ENCODE measurements around the gene HJV. TPM values are rescaled to one million over a fixed set of nuclear protein-coding genes. Genes with fewer than 3 reads are reported as not detected.
A peak's percentile ranks its signal among the peaks of the same experiment; 100 is the strongest.

HJV gene
- total RNA-seq, 1 experiment from 2014 or later, result not detected

GRCh38 chr1:145980457-145980994 lies 41.0 kb downstream of the HJV start (continued):
- TF ChIP-seq ELF1 (IDR thresholded peaks at IDR 0.05; ENCODE audit: borderline replicate concordance, low read depth) (no peak), POLR2A (IDR thresholded peaks at IDR 0.05; ENCODE audit: borderline replicate concordance, extremely low read depth, insufficient read depth, insufficient read length) (no peak), JUND (IDR thresholded peaks at IDR 0.05) (no peak), EZH2 (IDR thresholded peaks at IDR 0.05) (no peak), RAD21 (IDR thresholded peaks at IDR 0.05; ENCODE audit: low read depth) (no peak), SRF (IDR thresholded peaks at IDR 0.05; ENCODE audit: low read depth) (no peak), FOSL1 (IDR thresholded peaks at IDR 0.05; ENCODE audit: low read depth) (no peak)
- TF ChIP-seq, protein P1, sequence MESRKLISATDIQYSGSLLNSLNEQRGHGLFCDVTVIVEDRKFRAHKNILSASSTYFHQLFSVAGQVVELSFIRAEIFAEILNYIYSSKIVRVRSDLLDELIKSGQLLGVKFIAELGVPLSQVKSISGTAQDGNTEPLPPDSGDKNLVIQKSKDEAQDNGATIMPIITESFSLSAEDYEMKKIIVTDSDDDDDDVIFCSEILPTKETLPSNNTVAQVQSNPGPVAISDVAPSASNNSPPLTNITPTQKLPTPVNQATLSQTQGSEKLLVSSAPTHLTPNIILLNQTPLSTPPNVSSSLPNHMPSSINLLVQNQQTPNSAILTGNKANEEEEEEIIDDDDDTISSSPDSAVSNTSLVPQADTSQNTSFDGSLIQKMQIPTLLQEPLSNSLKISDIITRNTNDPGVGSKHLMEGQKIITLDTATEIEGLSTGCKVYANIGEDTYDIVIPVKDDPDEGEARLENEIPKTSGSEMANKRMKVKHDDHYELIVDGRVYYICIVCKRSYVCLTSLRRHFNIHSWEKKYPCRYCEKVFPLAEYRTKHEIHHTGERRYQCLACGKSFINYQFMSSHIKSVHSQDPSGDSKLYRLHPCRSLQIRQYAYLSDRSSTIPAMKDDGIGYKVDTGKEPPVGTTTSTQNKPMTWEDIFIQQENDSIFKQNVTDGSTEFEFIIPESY (IDR thresholded peaks at IDR 0.05; ENCODE audit: extremely low read depth, insufficient replicate concordance, low read length), result no peak

DNA sequence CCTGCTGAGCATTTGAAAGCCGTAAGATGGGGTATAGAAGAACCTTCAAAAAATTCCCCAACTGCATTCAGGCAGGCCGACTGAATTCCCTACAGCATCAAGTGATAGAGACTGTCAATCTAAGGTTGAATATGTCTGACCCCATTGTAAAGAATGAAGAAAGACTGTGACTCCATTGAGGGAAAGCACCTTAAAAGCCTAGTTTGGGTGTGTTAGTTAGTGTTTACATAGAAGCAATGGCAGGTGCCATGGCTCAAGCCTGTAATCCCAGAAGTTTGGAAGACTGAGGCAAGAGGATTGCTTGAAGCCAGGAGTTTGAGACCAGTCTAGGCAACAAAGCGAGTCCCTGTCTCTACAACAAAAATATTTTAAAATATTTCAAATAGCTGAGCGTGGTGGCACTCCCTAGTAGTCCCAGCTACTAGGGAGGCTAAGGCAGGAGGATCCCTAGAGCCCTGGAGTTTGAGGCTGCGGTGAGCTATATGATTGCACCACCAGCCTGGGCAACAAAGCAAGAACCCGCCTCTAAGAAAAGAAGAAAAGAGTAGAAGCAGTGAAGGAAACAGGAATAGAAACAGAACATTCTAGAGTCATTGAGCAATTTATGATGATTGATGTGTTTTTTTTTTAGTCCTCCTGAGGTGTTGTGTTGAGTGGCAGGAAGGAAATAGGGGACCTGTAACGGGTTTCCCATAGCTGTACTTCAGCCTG lies 41.6 kb downstream of the HJV start:
- Histone ChIP-seq H3K36me3 (ENCODE audit: control insufficient read depth in 1 of 2, insufficient read depth in 2 of 2, low read length in 2 of 2) (no peaks in the 10 kb centered on the region), H3K4me1 (ENCODE audit: control insufficient read depth in 1 of 2, insufficient read depth in 2 of 2, low read length in 2 of 2) (peaks cover 30 to 51% of the 10 kb centered on the region in 2 experiments), H2AFZ (ENCODE audit: low read depth, low read length, poor library complexity, severe bottlenecking) (no peak overlapping the region), H3K9ac (ENCODE audit: low read length) (peak overlapping the region; percentile 56), H3K9me2 (ENCODE audit: insufficient read depth) (no peaks in the 10 kb centered on the region), H3K27me3 (ENCODE audit: insufficient read depth, low read length) (no peaks in the 10 kb centered on the region), H3K4me3 (replicated peaks in 1 of 2; ENCODE audit: low read depth in 1 of 2, low read length in 2 of 2) (0 out of 4 replicates have a peak overlapping the region, but pooled peaks of 1 of the 2 experiments have one; percentile 6), H3K27ac (ENCODE audit: low read depth, low read length) (peak overlapping the region; percentile 89), H3K4me2 (ENCODE audit: low read length) (peak overlapping the region; percentile 76), H3K79me2 (ENCODE audit: insufficient read depth, low read length) (no peaks in the 10 kb centered on the region), H3K9me3 (ENCODE audit: control insufficient read depth in 1 of 2, insufficient read depth in 1 of 2, low read depth in 1 of 2, low read length in 2 of 2) (no peaks in the 10 kb centered on the region), H4K20me1 (ENCODE audit: insufficient read depth) (no peaks in the 10 kb centered on the region)
- POLR2A ChIA-PET, result interaction anchor here (0.9 to 3.0 kb wide), 16 partner anchors 11 to 121 kb away, joined by 3 to 27 read pairs (median 6); partner anchors contain the start of genes ANKRD34A, HJV, LIX1L and PIAS3
- CTCF ChIA-PET, result interaction anchor here (0.9 to 3.1 kb wide), 17 partner anchors 9 to 135 kb away, joined by 3 to 45 read pairs (median 6); partner anchors contain the start of genes ANKRD34A, HJV, NUDT17 and PIAS3
- TF ChIP-seq CEBPB (IDR thresholded peaks at IDR 0.05; ENCODE audit: low read depth) (0 out of 2 replicates have a peak, but pooled peaks have one; percentile 37), TCF7L2 (IDR thresholded peaks at IDR 0.05; ENCODE audit: borderline replicate concordance, extremely low read depth, insufficient read depth, insufficient read length) (no peak), ATF3 (IDR thresholded peaks at IDR 0.05) (no peak), ZNF274 (IDR thresholded peaks at IDR 0.05; ENCODE audit: low read depth, low read length) (no peak)
- RAD21 ChIA-PET (ENCODE audit: low non-redundant PET in 1 of 2, low total read pairs in 2 of 2, uncharacterized antibody in 2 of 2, unreplicated experiment in 2 of 2), result interaction anchor here (0.5 to 1.4 kb wide), 7 partner anchors 22 to 88 kb away, joined by 3 to 6 read pairs (median 4); partner anchors contain the start of gene LIX1L (in 1 of the 2)
- DNase-seq (ENCODE audit: low read depth, low spot score) (no peak), ATAC-seq (no peak)
- intact Hi-C loops (cut with micrococcal nuclease), result loop anchor here (5.0 kb wide), 1 partner anchor 88 kb away; no protein-coding TSS in a partner anchor
- TSS peak; percentile 83 for BruUV-seq (replicated peaks)
